SU-DHL-6 (cell line): ENCODE data around the gene FBLN5.

Experiments used
- EZH2phosphoT487 ChIP-seq: fragments of 200-600 bp; sonication (generic), shearing (Covaris generic); conservative IDR thresholded peaks from 2 replicates; pipeline ENCODE4 v1.6.1; 2018; ENCODE audit warnings: mild to moderate bottlenecking, antibody characterized with exemption, low read length, moderate library complexity, mixed read lengths
- TF ChIP-seq, protein P1 (sequence below): fragments of 200-600 bp; sonication (generic); IDR thresholded peaks from one replicate; pipeline ENCODE4 v1.5.1; 2017; ENCODE audit warnings: antibody characterized with exemption, mild to moderate bottlenecking, low read length, moderate library complexity; ENCODE audit not compliant: insufficient read depth, poor library complexity, severe bottlenecking

DNA sequence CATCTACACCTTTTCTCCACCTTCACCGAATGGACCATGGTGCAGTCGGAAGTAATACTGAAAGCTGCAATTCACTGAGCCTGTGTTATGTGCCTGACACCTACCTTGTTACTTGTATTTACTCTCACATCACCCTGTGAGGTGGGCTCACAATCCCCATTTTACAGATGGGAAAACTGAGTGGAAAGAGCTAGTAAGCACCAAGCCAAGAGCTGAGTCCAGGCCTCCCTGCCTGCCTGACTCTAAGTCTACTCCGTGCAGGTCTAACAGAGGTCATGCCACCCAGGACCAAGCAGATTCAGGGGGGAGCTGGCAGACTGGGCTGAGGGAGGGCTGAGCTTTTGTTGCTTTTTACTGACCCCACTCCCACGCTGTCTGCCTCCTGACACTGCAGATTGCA lies 51.1 kb downstream of the FBLN5 start:
- no peak for TF ChIP-seq EZH2phosphoT487
- TF ChIP-seq, protein P1, sequence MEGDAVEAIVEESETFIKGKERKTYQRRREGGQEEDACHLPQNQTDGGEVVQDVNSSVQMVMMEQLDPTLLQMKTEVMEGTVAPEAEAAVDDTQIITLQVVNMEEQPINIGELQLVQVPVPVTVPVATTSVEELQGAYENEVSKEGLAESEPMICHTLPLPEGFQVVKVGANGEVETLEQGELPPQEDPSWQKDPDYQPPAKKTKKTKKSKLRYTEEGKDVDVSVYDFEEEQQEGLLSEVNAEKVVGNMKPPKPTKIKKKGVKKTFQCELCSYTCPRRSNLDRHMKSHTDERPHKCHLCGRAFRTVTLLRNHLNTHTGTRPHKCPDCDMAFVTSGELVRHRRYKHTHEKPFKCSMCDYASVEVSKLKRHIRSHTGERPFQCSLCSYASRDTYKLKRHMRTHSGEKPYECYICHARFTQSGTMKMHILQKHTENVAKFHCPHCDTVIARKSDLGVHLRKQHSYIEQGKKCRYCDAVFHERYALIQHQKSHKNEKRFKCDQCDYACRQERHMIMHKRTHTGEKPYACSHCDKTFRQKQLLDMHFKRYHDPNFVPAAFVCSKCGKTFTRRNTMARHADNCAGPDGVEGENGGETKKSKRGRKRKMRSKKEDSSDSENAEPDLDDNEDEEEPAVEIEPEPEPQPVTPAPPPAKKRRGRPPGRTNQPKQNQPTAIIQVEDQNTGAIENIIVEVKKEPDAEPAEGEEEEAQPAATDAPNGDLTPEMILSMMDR = no peak
